GM21717 (cell line): ENCODE data around the gene PFN2.

Experiments used
- ATAC-seq: cut with Tn5 transposase; IDR thresholded peaks from one replicate; pipeline ENCODE4 v1.9.1; 2021; ENCODE audit warnings: mild to moderate bottlenecking, moderate library complexity; ENCODE audit not compliant: unreplicated experiment

Gene PFN2

GRCh38 chr3:149933008-149933407 is 37.7 kb downstream of the PFN2 start:
- ATAC-seq = no peak

GRCh38 chr3:149920119-149920518 is 50.6 kb downstream of the PFN2 start:
- no peak for ATAC-seq

GRCh38 chr3:149919509-149919908 is 51.2 kb downstream of the PFN2 start:
- no peak for ATAC-seq

GRCh38 chr3:149917124-149917667 is 53.5 kb downstream of the PFN2 start:
- ATAC-seq = no peak
